GM12878 (cell line): Measurements from ENCODE around the gene SPTBN1. TPM values are rescaled to one million over a fixed set of nuclear protein-coding genes. Genes with fewer than 3 reads are reported as not detected.

Experiments used
- CEBPB ChIP-seq, 2 experiments: fragments of 150-350 bp in 1 of 2; IDR thresholded peaks; 2 replicates each; pipeline ENCODE4 v1.6.1; 2012 to 2014; ENCODE audit warnings: low read depth in 2 of 2, low read length in 2 of 2, borderline replicate concordance in 1 of 2, inconsistent platforms in 1 of 2
- EP300 ChIP-seq, 2 experiments: fragments of 150-350 bp in 1 of 2; IDR thresholded peaks; 2 replicates each; pipeline ENCODE4 v1.6.1; 2011 to 2012; ENCODE audit warnings: low read depth in 2 of 2, low read length in 2 of 2, borderline replicate concordance in 1 of 2, improper control_type of control experiment in 1 of 2, inconsistent platforms in 1 of 2; ENCODE audit not compliant: control insufficient read depth in 1 of 2
- EZH2 ChIP-seq: IDR thresholded peaks from 2 replicates; pipeline ENCODE4 v1.6.1; 2012; ENCODE audit warnings: low read depth, mild to moderate bottlenecking, control low read depth, inconsistent platforms, low read length, borderline replicate concordance; ENCODE audit not compliant: control insufficient read depth
- IKZF1 ChIP-seq: fragments of 450-650 bp; conservative IDR thresholded peaks from 2 replicates; pipeline ENCODE4 v1.6.1; 2017; ENCODE audit warnings: antibody characterized with exemption, mild to moderate bottlenecking
- JUND ChIP-seq: IDR thresholded peaks from 2 replicates; pipeline ENCODE4 v1.6.1; 2012; ENCODE audit warnings: low read depth, mild to moderate bottlenecking, low read length, improper control_type of control experiment, moderate library complexity
- MEF2A ChIP-seq: IDR thresholded peaks from 2 replicates; pipeline ENCODE4 v1.6.1; 2011; ENCODE audit warnings: low read depth, mild to moderate bottlenecking, low read length, moderate library complexity; ENCODE audit not compliant: insufficient read depth
- NBN ChIP-seq: fragments of 450-650 bp; IDR thresholded peaks from 2 replicates; pipeline ENCODE4 v1.6.1; 2016
- NR2C1 ChIP-seq: fragments of 450-650 bp; IDR thresholded peaks from 2 replicates; pipeline ENCODE4 v1.6.1; 2017; ENCODE audit warnings: antibody characterized with exemption, mild to moderate bottlenecking, moderate library complexity
- NR2C2 ChIP-seq: IDR thresholded peaks from 2 replicates; pipeline ENCODE4 v1.6.1; 2011; ENCODE audit warnings: borderline replicate concordance, low read depth; ENCODE audit not compliant: control insufficient read depth, insufficient read length
- PAX5 ChIP-seq: IDR thresholded peaks from 2 replicates; pipeline ENCODE4 v1.6.1; 2011; ENCODE audit warnings: low read depth, low read length, borderline replicate concordance
- POLR2A ChIP-seq: IDR thresholded peaks from 2 replicates; pipeline ENCODE4 v1.6.1; 2011; ENCODE audit warnings: low read depth, mild to moderate bottlenecking, low read length
- RB1 ChIP-seq: fragments of 450-650 bp; formaldehyde crosslinking; IDR thresholded peaks from 2 replicates; pipeline ENCODE4 v1.6.1; 2017; ENCODE audit warnings: mild to moderate bottlenecking, borderline replicate concordance
- SMARCA5 ChIP-seq: fragments of 450-650 bp; IDR thresholded peaks from 2 replicates; pipeline ENCODE4 v1.6.1; 2017; ENCODE audit warnings: mild to moderate bottlenecking
- SP1 ChIP-seq: IDR thresholded peaks from one replicate; pipeline ENCODE4 v1.6.1; 2011; ENCODE audit warnings: low read depth, low read length
- TBL1XR1 ChIP-seq: IDR thresholded peaks from 2 replicates; pipeline ENCODE4 v1.6.1; 2012; ENCODE audit warnings: low read depth, low read length, improper control_type of control experiment
- YY1 ChIP-seq: IDR thresholded peaks from 2 replicates; pipeline ENCODE4 v1.6.1; 2011; ENCODE audit warnings: low read depth, mild to moderate bottlenecking, low read length
- ZBTB11 ChIP-seq: fragments of 450-650 bp; formaldehyde crosslinking; IDR thresholded peaks from 2 replicates; pipeline ENCODE4 v1.5.0; 2022; ENCODE audit warnings: mild to moderate bottlenecking, missing genetic modification characterization
- ZBTB4 ChIP-seq: fragments of 450-650 bp; formaldehyde crosslinking; IDR thresholded peaks from 2 replicates; pipeline ENCODE4 v1.4.0; 2022; ENCODE audit warnings: mild to moderate bottlenecking, moderate library complexity
- polyA plus RNA-seq, 11 experiments: library from polyadenylated mRNA; depleted of rRNA in 4 of 11; unstranded in 6 of 11; stranded (reverse) in 5 of 11; fragments of >200 nt; fragmentation: Nextera tagmentation in 4 of 11; fragmentation: Illumina TruSeq in 1 of 11; extraction: Ambion mirVana in 4 of 11; extraction: Trizol in 1 of 11; gene quantifications; 1 replicate in 1 of 11; 2 replicates in 10 of 11; pipeline versions ENCODE4 v1.2.1 to v1.2.3, GENCODE V29; 2011 to 2016; ENCODE audit warnings: inconsistent platforms in 2 of 11, missing spikeins in 2 of 11, low read depth in 1 of 11
- total RNA-seq, 4 experiments: library from RNA; depleted of rRNA in 3 of 4; stranded (reverse); fragments of >200 nt in 3 of 4; fragmentation: Illumina TruSeq in 1 of 4; extraction: Trizol in 1 of 4; gene quantifications; 2 replicates each; pipeline versions ENCODE4 v1.2.1 to v1.2.3, GENCODE V29; 2013 to 2021
- TF ChIP-seq, protein P1 (sequence below): IDR thresholded peaks from 2 replicates; pipeline ENCODE4 v1.6.1; 2011; ENCODE audit warnings: low read depth, mild to moderate bottlenecking, low read length, moderate library complexity, borderline replicate concordance; ENCODE audit errors: extremely low read depth
- TF ChIP-seq, protein P2 (sequence below): fragments of 450-650 bp; IDR thresholded peaks from 2 replicates; pipeline ENCODE4 v1.6.1; 2017; ENCODE audit warnings: antibody characterized with exemption, mild to moderate bottlenecking, moderate library complexity

SPTBN1 gene
- total and polyA plus RNA-seq, 10 of the 15 experiments (the other 5 are each of a cell fraction or from before 2014, with no cell fraction given) = 20.6 to 154 (median 76.7) TPM

DNA sequence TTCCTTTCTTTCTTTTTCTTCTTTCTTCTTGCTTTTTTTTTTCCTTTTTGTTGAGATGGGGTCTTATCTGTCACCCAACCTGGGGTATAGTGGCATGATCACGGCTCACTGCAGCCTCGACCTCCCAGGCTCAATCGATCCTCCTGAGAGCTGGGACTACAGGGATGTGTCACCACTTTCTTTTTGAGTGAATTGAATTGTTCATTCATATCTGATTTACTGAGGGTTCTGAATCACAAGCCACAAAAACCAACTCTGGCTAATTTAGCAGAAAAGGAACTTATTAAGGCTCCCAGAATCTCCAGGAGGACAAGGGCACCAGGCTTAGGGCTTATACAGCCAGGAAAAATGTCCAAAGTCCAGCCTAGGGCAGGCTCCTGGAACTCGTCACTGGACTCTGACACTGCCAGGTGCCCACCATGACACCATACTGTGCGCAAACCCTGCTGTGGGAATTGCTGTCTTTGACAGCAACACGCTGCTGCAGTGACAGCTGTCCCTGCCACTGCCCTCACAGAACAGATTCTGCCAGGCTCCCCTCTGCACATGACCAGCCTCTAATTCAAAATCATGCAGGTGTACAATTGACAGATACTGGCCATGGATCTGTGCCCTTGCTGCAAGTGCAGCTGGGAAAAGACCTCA lies 224.4 kb downstream of the SPTBN1 start (continued):
- TF ChIP-seq, protein P1, sequence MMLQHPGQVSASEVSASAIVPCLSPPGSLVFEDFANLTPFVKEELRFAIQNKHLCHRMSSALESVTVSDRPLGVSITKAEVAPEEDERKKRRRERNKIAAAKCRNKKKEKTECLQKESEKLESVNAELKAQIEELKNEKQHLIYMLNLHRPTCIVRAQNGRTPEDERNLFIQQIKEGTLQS = no peak
- TF ChIP-seq EP300 (IDR thresholded peaks at IDR 0.05; ENCODE audit: borderline replicate concordance in 1 of 2, control insufficient read depth in 1 of 2, low read depth in 2 of 2, low read length in 2 of 2) = peak; percentile 48 to 84; a peak in 3 of 4 replicates
- TF ChIP-seq SP1 = peak; percentile 9
- 0 out of 2 replicates have a peak, but pooled peaks have one; percentile 40 for TF ChIP-seq SMARCA5
- TF ChIP-seq JUND = peak; percentile 71; the same call in 1 of the 2 replicates
- 0 out of 2 replicates have a peak, but pooled peaks have one; percentile 61 for TF ChIP-seq TBL1XR1
- TF ChIP-seq RB1 = no peak
- peak; percentile 70; the same call in 1 of the 2 replicates for TF ChIP-seq PAX5
- TF ChIP-seq MEF2A = peak; percentile 71; the same call in 1 of the 2 replicates
- no peak; the same call in 1 of the 2 replicates for TF ChIP-seq NBN
- TF ChIP-seq POLR2A = no peak
- no peak for TF ChIP-seq EZH2
- peak; percentile 93 for TF ChIP-seq IKZF1
- TF ChIP-seq ZBTB11 (CRISPR knock-in tag) = no peak
- no peak for TF ChIP-seq NR2C2
- no peak for TF ChIP-seq NR2C1
- TF ChIP-seq, protein P2, sequence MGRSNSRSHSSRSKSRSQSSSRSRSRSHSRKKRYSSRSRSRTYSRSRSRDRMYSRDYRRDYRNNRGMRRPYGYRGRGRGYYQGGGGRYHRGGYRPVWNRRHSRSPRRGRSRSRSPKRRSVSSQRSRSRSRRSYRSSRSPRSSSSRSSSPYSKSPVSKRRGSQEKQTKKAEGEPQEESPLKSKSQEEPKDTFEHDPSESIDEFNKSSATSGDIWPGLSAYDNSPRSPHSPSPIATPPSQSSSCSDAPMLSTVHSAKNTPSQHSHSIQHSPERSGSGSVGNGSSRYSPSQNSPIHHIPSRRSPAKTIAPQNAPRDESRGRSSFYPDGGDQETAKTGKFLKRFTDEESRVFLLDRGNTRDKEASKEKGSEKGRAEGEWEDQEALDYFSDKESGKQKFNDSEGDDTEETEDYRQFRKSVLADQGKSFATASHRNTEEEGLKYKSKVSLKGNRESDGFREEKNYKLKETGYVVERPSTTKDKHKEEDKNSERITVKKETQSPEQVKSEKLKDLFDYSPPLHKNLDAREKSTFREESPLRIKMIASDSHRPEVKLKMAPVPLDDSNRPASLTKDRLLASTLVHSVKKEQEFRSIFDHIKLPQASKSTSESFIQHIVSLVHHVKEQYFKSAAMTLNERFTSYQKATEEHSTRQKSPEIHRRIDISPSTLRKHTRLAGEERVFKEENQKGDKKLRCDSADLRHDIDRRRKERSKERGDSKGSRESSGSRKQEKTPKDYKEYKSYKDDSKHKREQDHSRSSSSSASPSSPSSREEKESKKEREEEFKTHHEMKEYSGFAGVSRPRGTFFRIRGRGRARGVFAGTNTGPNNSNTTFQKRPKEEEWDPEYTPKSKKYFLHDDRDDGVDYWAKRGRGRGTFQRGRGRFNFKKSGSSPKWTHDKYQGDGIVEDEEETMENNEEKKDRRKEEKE = no peak
- 0 out of 2 replicates have a peak, but pooled peaks have one; percentile 7 for TF ChIP-seq YY1
- no peak for TF ChIP-seq CEBPB (IDR thresholded peaks at IDR 0.05; ENCODE audit: borderline replicate concordance in 1 of 2, low read depth in 2 of 2, low read length in 2 of 2)
- no peak for TF ChIP-seq ZBTB4
